IMR-90 (cell line): ENCODE results near the gene EBP. TPM values are rescaled to one million over a fixed set of nuclear protein-coding genes. Genes with fewer than 3 reads are reported as not detected.

ENCODE experiments used
- ATAC-seq: fragments of 200-7000 bp; cut with Tn5 transposase; 2 replicates; pipeline ENCODE4 v1.9.1; 2020; ENCODE audit warnings: low read depth, mild to moderate bottlenecking, moderate library complexity
- BruUV-seq: library from RNA; stranded (reverse); fragments of 400-500 nt; replicated peaks from 2 replicates; lab custom pipeline; 2021; lab: Mats Ljungman, UMichigan
- CTCF ChIA-PET: fragments of 300-600 bp; formaldehyde crosslinking; extraction: SDS; loops from one replicate; lab custom pipeline; 2021; ENCODE audit warnings: antibody characterized with exemption; lab: Yijun Ruan, JAX
- POLR2A ChIA-PET: fragments of 300-600 bp; sonication (Branson Sonifier 250); formaldehyde crosslinking; loops from one replicate; lab custom pipeline; 2022; ENCODE audit warnings: antibody characterized with exemption; ENCODE audit not compliant: unreplicated experiment; lab: Charles Lee
- DNase-seq: peaks from one replicate; pipeline ENCODE4 v3.0.0; 2013
- H2AFZ ChIP-seq: replicated peaks from 2 replicates; pipeline ENCODE3; 2013; ENCODE audit warnings: low read length, mild to moderate bottlenecking; ENCODE audit not compliant: poor library complexity
- H2AK5ac ChIP-seq: 2 replicates; pipeline ENCODE4 v1.6.1; 2013; ENCODE audit warnings: low read depth, low read length, inconsistent platforms
- H2AK9ac ChIP-seq: replicated peaks from 2 replicates; pipeline ENCODE3; 2013; ENCODE audit warnings: mild to moderate bottlenecking, low read depth, low read length, moderate library complexity; ENCODE audit not compliant: poor library complexity
- H2BK120ac ChIP-seq: 2 replicates; pipeline ENCODE4 v1.6.1; 2013; ENCODE audit warnings: low read depth, low read length, inconsistent platforms
- H2BK15ac ChIP-seq: 3 replicates; pipeline ENCODE4 v1.6.1; 2013; ENCODE audit warnings: low read depth, low read length, inconsistent platforms
- H2BK20ac ChIP-seq: 2 replicates; pipeline ENCODE4 v1.6.1; 2013; ENCODE audit warnings: low read depth, mild to moderate bottlenecking, inconsistent platforms, low read length, moderate library complexity
- H2BK5ac ChIP-seq: 2 replicates; pipeline ENCODE4 v1.6.1; 2013; ENCODE audit warnings: mild to moderate bottlenecking, low read depth, low read length, inconsistent platforms; ENCODE audit not compliant: poor library complexity, severe bottlenecking
- H3K14ac ChIP-seq: replicated peaks from 2 replicates; pipeline ENCODE4 v1.6.1; 2013; ENCODE audit warnings: low read depth, low read length, inconsistent platforms
- H3K18ac ChIP-seq: 2 replicates; pipeline ENCODE4 v1.6.1; 2013; ENCODE audit warnings: low read depth, low read length, control low read depth
- H3K23ac ChIP-seq: 2 replicates; pipeline ENCODE4 v1.6.1; 2013; ENCODE audit warnings: low read depth, low read length, inconsistent platforms
- H3K27ac ChIP-seq: 2 replicates; pipeline ENCODE4 v1.5.1; 2013; ENCODE audit warnings: mild to moderate bottlenecking, control low read depth, low read length; ENCODE audit not compliant: insufficient read depth
- H3K27me3 ChIP-seq: 2 replicates; pipeline ENCODE4 v1.6.1; 2013; ENCODE audit warnings: low read length; ENCODE audit not compliant: control insufficient read depth, insufficient read depth
- H3K36me3 ChIP-seq: 2 replicates; pipeline ENCODE4 v1.6.1; 2013; ENCODE audit warnings: low read length, mixed read lengths; ENCODE audit not compliant: control insufficient read depth, insufficient read depth
- H3K4ac ChIP-seq: 2 replicates; pipeline ENCODE4 v1.6.1; 2013; ENCODE audit warnings: low read depth, low read length, inconsistent platforms
- H3K4me1 ChIP-seq: 2 replicates; pipeline ENCODE4 v1.6.1; 2013; ENCODE audit warnings: low read length, mixed read lengths; ENCODE audit not compliant: control insufficient read depth, insufficient read depth
- H3K4me2 ChIP-seq: 2 replicates; pipeline ENCODE4 v1.6.1; 2013; ENCODE audit warnings: low read depth, mild to moderate bottlenecking, control low read depth, low read length, moderate library complexity
- H3K4me3 ChIP-seq: 2 replicates; pipeline ENCODE4 v1.5.1; 2013; ENCODE audit warnings: low read depth, mild to moderate bottlenecking, control low read depth, low read length, moderate library complexity; ENCODE audit not compliant: insufficient read depth
- H3K56ac ChIP-seq: 2 replicates; pipeline ENCODE4 v1.6.1; 2013; ENCODE audit warnings: low read length, inconsistent platforms; ENCODE audit not compliant: insufficient read depth; ENCODE audit errors: extremely low read depth
- H3K79me1 ChIP-seq, 2 experiments: 2 replicates each; pipeline ENCODE4 v1.6.1; 2013; ENCODE audit warnings: low read length in 2 of 2, inconsistent platforms in 1 of 2, low read depth in 1 of 2
- H3K9ac ChIP-seq: 2 replicates; pipeline ENCODE4 v1.6.1; 2013; ENCODE audit warnings: low read depth, low read length, control low read depth
- H3K9me1 ChIP-seq: 2 replicates; pipeline ENCODE4 v1.6.1; 2013; ENCODE audit warnings: low read length, inconsistent platforms; ENCODE audit not compliant: insufficient read depth
- H3K9me3 ChIP-seq: 2 replicates; pipeline ENCODE4 v1.6.1; 2013; ENCODE audit warnings: low read length; ENCODE audit not compliant: control insufficient read depth, insufficient read depth
- H4K20me1 ChIP-seq: 2 replicates; pipeline ENCODE4 v1.6.1; 2013; ENCODE audit warnings: low read length, inconsistent platforms; ENCODE audit not compliant: insufficient read depth
- H4K5ac ChIP-seq: 2 replicates; pipeline ENCODE4 v1.6.1; 2013; ENCODE audit warnings: mild to moderate bottlenecking, low read depth, low read length, control low read depth
- H4K8ac ChIP-seq, 2 experiments: 2 replicates each; pipeline ENCODE4 v1.6.1; 2013; ENCODE audit warnings: low read depth in 2 of 2, low read length in 2 of 2, control low read depth in 1 of 2, inconsistent platforms in 1 of 2
- H4K91ac ChIP-seq: 2 replicates; pipeline ENCODE4 v1.6.1; 2013; ENCODE audit warnings: low read depth, low read length, inconsistent platforms; ENCODE audit not compliant: insufficient read depth
- BHLHE40 ChIP-seq: fragments of 150-350 bp; IDR thresholded peaks from 2 replicates; pipeline ENCODE4 v1.6.1; 2016; ENCODE audit warnings: mild to moderate bottlenecking, low read depth, low read length
- CEBPB ChIP-seq: IDR thresholded peaks from 2 replicates; pipeline ENCODE4 v1.6.1; 2012; ENCODE audit warnings: low read depth, low read length, improper control_type of control experiment
- CHD1 ChIP-seq: IDR thresholded peaks from 2 replicates; pipeline ENCODE4 v1.6.1; 2012; ENCODE audit warnings: low read depth, low read length, improper control_type of control experiment
- FOS ChIP-seq: fragments of 150-350 bp; IDR thresholded peaks from 2 replicates; pipeline ENCODE4 v1.6.1; 2016; ENCODE audit warnings: low read depth, low read length
- MAFK ChIP-seq: IDR thresholded peaks from 2 replicates; pipeline ENCODE4 v1.6.1; 2012; ENCODE audit warnings: low read depth, low read length, improper control_type of control experiment
- MAZ ChIP-seq: IDR thresholded peaks from 2 replicates; pipeline ENCODE4 v1.6.1; 2012; ENCODE audit warnings: low read depth, mild to moderate bottlenecking, low read length, improper control_type of control experiment, moderate library complexity, borderline replicate concordance
- MXI1 ChIP-seq: IDR thresholded peaks from 2 replicates; pipeline ENCODE4 v1.6.1; 2012; ENCODE audit warnings: low read depth, mild to moderate bottlenecking, low read length, moderate library complexity, borderline replicate concordance
- NFE2L2 ChIP-seq: fragments of 150-350 bp; IDR thresholded peaks from 2 replicates; pipeline ENCODE4 v1.6.1; 2016; ENCODE audit warnings: low read depth, mild to moderate bottlenecking, low read length
- POLR2A ChIP-seq: IDR thresholded peaks from 2 replicates; pipeline ENCODE4 v1.6.1; 2012; ENCODE audit warnings: mild to moderate bottlenecking, low read depth, low read length
- RAD21 ChIP-seq: IDR thresholded peaks from 2 replicates; pipeline ENCODE4 v1.6.1; 2012; ENCODE audit warnings: low read length, improper control_type of control experiment
- RCOR1 ChIP-seq: IDR thresholded peaks from 2 replicates; pipeline ENCODE4 v1.6.1; 2012; ENCODE audit warnings: mild to moderate bottlenecking, low read length, improper control_type of control experiment; ENCODE audit not compliant: insufficient replicate concordance
- RFX5 ChIP-seq: IDR thresholded peaks from 2 replicates; pipeline ENCODE4 v1.8.0; 2012; ENCODE audit warnings: low read depth, mild to moderate bottlenecking, low read length, moderate library complexity
- SMC3 ChIP-seq: fragments of 150-350 bp; IDR thresholded peaks from 2 replicates; pipeline ENCODE4 v1.6.1; 2016; ENCODE audit warnings: low read depth, mild to moderate bottlenecking, antibody characterized with exemption, low read length, moderate library complexity
- USF2 ChIP-seq: fragments of 150-350 bp; IDR thresholded peaks from 2 replicates; pipeline ENCODE4 v1.6.1; 2017; ENCODE audit warnings: mild to moderate bottlenecking, antibody characterized with exemption, low read length, low read depth
- WGBS, 2 experiments: methylation state at CpG; one replicate each; pipeline versions ENCODE4 v1.1.5 to v1.1.7; 2013; ENCODE audit warnings: missing lambda C conversion rate in 2 of 2; ENCODE audit not compliant: insufficient read length in 1 of 2; ENCODE audit errors: extremely low coverage in 2 of 2; 5-methylcytosine and 5-hydroxymethylcytosine counted together
- dilution Hi-C: fragments of 300-500 bp; cut with HindIII; formaldehyde crosslinking; loops from one replicate; pipeline ENCODE4 v1.14.3; 2018; ENCODE audit warnings: low sequenced_read_pairs; ENCODE audit not compliant: unreplicated experiment
- in situ Hi-C: fragments of 300-500 bp; cut with MboI; formaldehyde crosslinking; loops from 3 replicates; pipeline ENCODE4 v1.14.3; 2019; ENCODE audit warnings: low sequenced_read_pairs, inconsistent platforms, mixed read lengths
- intact Hi-C: fragments of 100-400 bp; cut with micrococcal nuclease; formaldehyde crosslinking; loops from 2 replicates; pipeline ENCODE4 v1.10.0; 2022
- polyA plus RNA-seq, 3 experiments: library from polyadenylated mRNA; depleted of rRNA; stranded (reverse); fragments of >200 nt; gene quantifications; 2 replicates each; pipeline ENCODE4 v1.2.3, GENCODE V29; 2012; ENCODE audit warnings: low replicate concordance in 1 of 3
- total RNA-seq: library from RNA; depleted of rRNA; stranded (reverse); fragments of >200 nt; gene quantifications from 2 replicates; pipeline ENCODE4 v1.2.3, GENCODE V29; 2012
- TF ChIP-seq, protein P1 (sequence below): conservative IDR thresholded peaks from 2 replicates; pipeline ENCODE4 v1.5.1; 2012; ENCODE audit warnings: mild to moderate bottlenecking, low read depth, low read length, improper control_type of control experiment

The EBP gene
- total and polyA plus RNA-seq, 2 of the 4 experiments (the other 2 are of a cell fraction): 39.4 to 78.9 TPM

GRCh38 chrX:48509245-48509590 lies 12.4 kb upstream of the EBP start:
- in situ Hi-C loops (no loop called here), dilution Hi-C loops (no loop called here), intact Hi-C loops (no loop called here)
- peak overlapping the region; percentile 81 for H2AK9ac ChIP-seq
- H3K56ac ChIP-seq: no peak overlapping the region
- no peaks in the 10 kb centered on the region for H4K20me1 ChIP-seq
- H3K23ac ChIP-seq: peak overlapping the region; percentile 35; the same call in 1 of the 2 replicates
- no peaks in the 10 kb centered on the region; the same call in 1 of the 2 replicates for H3K36me3 ChIP-seq
- peak overlapping the region; percentile 67 to 91; a peak in 3 of 4 replicates for H4K8ac ChIP-seq
- DNase-seq: no peak
- H2BK120ac ChIP-seq: no peak overlapping the region
- peak overlapping the region; percentile 96 for H3K4me3 ChIP-seq
- H2AK5ac ChIP-seq: no peak overlapping the region
- peak overlapping the region; percentile 63; the same call in 1 of the 2 replicates for H3K14ac ChIP-seq
- no peaks in the 10 kb centered on the region; the same call in 1 of the 2 replicates for H3K9me3 ChIP-seq
- H3K9ac ChIP-seq: peak overlapping the region; percentile 89
- H3K9me1 ChIP-seq: no peaks in the 10 kb centered on the region
- no peak overlapping the region for H2BK15ac ChIP-seq
- no peaks in the 10 kb centered on the region for H3K27me3 ChIP-seq
- no peak overlapping the region for H4K5ac ChIP-seq
- peak overlapping the region; percentile 41 for H3K4ac ChIP-seq
- H3K4me2 ChIP-seq: peak overlapping the region; percentile 92
- CTCF ChIA-PET: no interaction called here
- peaks cover 6 to 12% of the 10 kb centered on the region in 2 experiments; a peak in 3 of 4 replicates for H3K79me1 ChIP-seq
- TF ChIP-seq, protein P1, sequence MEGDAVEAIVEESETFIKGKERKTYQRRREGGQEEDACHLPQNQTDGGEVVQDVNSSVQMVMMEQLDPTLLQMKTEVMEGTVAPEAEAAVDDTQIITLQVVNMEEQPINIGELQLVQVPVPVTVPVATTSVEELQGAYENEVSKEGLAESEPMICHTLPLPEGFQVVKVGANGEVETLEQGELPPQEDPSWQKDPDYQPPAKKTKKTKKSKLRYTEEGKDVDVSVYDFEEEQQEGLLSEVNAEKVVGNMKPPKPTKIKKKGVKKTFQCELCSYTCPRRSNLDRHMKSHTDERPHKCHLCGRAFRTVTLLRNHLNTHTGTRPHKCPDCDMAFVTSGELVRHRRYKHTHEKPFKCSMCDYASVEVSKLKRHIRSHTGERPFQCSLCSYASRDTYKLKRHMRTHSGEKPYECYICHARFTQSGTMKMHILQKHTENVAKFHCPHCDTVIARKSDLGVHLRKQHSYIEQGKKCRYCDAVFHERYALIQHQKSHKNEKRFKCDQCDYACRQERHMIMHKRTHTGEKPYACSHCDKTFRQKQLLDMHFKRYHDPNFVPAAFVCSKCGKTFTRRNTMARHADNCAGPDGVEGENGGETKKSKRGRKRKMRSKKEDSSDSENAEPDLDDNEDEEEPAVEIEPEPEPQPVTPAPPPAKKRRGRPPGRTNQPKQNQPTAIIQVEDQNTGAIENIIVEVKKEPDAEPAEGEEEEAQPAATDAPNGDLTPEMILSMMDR: no peak
- TF ChIP-seq BHLHE40: no peak
- TF ChIP-seq RFX5: no peak
- TF ChIP-seq RAD21: no peak
- no peak for TF ChIP-seq MXI1
- TF ChIP-seq RCOR1: no peak
- no peak for TF ChIP-seq MAZ
- no peak for TF ChIP-seq CHD1
- no peak for TF ChIP-seq MAFK
- no peak for TF ChIP-seq USF2
- no peak for TF ChIP-seq POLR2A
- no peak for TF ChIP-seq SMC3
- TF ChIP-seq CEBPB: no peak
- TF ChIP-seq FOS: no peak
- no peak for TF ChIP-seq NFE2L2
- peak overlapping the region; percentile 75 for H3K27ac ChIP-seq
- H3K18ac ChIP-seq: no peak overlapping the region; the same call in 1 of the 2 replicates
- peak; percentile 21 for ATAC-seq
- POLR2A ChIA-PET: no interaction called here
- H3K4me1 ChIP-seq: no peaks in the 10 kb centered on the region
- peak overlapping the region; percentile 33 for H2BK5ac ChIP-seq
- H4K91ac ChIP-seq: no peak overlapping the region
- BruUV-seq: no TSS peak
- H2AFZ ChIP-seq: peak overlapping the region; percentile 94
- WGBS, 2 experiments: 29% methylated on average over 7 of the region's 16 CpGs; no CpG with 5 or more reads in 1 of the 2 experiments
- H2BK20ac ChIP-seq: no peak overlapping the region
